GM04504 (cell line): ENCODE results near the gene GIGYF2.
"Not testable (repeated sequence)": the region's sequence is repeated elsewhere in the genome, so short reads cannot be mapped to it uniquely, and the experiment has no call there.

Experiments
- DNase-seq: peaks from one replicate; pipeline ENCODE4 v3.0.0-alpha.2; 2012; ENCODE audit warnings: low read depth

Gene GIGYF2

DNA sequence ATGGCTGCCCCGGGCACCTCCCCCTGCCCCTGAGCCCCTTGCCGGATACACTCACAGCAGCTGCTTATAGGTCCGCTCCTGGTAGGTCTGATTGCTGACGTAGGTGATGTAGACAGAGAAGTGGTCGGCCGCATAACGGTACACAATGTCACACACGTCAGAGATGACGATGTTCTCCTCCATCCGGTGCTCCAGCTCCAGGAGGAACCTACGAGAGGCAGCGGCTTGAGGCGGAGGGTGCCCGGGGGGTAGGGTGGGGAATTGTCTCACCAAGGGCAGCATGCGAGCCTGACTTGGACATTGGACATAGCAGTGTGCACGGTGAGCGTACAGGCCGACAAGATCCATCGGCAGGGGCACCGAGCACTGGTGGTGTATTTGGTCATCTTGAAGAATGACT lies 195.7 kb downstream of the GIGYF2 start:
- no peak for DNase-seq

- DNase-seq = no peak
These were observed 196.7 kb downstream of the GIGYF2 start for GRCh38 chr2:232893834-232894233.

GRCh38 chr2:232894251-232894650 lies 197.1 kb downstream of the GIGYF2 start:
- DNase-seq = no peak

DNA sequence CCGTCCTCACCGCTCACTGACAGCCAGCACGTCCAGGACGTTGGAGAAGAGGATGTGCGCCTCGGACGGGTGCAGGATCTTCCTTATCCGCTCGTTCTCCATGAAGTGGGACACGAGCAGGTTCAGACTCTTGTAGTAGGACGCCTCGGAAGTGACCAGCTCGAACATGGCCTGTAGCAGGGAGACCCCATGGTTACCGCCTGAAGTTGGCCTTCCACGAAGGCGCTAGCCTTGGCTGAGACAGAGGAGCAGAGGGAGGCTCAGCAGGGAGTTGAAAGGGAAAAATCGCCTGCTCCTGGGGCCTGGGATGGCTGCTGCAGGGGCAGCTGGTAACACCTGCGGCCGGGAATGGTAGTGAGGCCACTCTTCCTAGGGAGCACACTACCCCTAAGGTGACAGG lies 197.6 kb downstream of the GIGYF2 start:
- DNase-seq = no peak

DNA sequence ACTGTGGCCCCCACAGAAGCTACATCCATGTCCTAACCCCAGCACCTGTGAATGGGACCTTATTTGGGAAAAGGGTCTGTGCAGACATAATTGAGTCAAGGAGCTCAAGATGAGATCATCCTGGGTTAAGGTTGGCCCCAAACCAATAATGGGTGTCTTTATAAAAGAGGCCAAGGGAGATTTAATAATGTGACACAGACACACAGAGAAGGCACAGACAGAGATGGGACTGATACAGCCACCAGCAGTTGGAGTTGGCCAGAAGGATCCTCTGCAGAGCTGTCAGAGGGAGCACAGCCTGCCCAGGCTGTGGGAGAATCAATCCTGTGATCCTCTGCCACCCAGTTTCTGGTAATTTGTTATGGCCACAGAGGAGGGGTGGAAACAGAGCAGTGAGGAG lies 199.0 kb downstream of the GIGYF2 start:
- DNase-seq = no peak

DNA sequence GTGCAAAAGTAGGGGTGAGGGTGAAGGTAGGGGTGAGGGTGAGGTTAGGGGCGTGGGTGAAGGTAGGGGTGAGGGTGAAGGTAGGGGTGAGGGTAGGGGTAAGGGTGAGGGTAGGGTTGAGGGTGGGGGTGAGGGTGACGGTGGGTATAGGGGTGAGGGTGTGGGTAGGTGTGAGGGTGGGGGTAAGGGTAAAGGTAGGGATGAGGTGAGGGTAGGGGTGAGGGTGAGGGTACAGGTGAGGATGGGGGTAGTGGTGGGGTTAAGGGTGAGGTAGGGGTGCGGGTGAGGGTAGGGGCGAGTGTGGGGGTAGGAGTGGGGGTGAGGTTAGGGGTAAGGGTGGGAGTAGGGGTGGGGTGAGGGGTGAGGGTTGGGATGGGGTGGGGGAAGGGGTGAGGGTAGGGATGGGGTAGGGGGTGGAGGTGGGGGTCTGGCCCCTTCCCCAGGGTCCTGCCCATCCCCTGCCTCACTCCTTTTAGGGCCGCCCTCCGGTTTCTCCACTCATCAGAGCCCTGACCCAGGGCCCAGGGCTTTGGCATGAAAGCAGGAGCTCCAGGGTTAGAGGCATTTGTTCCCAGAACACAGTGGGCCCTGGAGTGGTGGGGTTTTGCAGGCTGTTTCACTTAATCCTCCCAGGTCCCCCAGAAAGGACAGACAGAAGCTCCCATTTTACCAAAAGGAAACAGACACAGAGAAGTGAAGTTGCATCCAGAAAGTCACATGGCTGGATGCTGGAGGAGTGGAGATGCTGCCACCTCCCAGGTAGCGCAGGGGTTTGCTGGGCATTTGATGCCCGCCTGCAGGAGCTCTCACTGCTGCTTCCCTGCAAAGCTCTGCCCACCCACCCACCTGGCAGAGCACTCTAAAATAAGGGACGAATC lies 199.8 kb downstream of the GIGYF2 start:
- no peak for DNase-seq

- no peak for DNase-seq
These were observed 200.7 kb downstream of the GIGYF2 start for GRCh38 chr2:232897598-232898408.

- DNase-seq = peak; percentile 6
These were observed 201.7 kb downstream of the GIGYF2 start for GRCh38 chr2:232898592-232899543.

- DNase-seq = no peak
These were observed 203.9 kb downstream of the GIGYF2 start for GRCh38 chr2:232900811-232901735.

DNA sequence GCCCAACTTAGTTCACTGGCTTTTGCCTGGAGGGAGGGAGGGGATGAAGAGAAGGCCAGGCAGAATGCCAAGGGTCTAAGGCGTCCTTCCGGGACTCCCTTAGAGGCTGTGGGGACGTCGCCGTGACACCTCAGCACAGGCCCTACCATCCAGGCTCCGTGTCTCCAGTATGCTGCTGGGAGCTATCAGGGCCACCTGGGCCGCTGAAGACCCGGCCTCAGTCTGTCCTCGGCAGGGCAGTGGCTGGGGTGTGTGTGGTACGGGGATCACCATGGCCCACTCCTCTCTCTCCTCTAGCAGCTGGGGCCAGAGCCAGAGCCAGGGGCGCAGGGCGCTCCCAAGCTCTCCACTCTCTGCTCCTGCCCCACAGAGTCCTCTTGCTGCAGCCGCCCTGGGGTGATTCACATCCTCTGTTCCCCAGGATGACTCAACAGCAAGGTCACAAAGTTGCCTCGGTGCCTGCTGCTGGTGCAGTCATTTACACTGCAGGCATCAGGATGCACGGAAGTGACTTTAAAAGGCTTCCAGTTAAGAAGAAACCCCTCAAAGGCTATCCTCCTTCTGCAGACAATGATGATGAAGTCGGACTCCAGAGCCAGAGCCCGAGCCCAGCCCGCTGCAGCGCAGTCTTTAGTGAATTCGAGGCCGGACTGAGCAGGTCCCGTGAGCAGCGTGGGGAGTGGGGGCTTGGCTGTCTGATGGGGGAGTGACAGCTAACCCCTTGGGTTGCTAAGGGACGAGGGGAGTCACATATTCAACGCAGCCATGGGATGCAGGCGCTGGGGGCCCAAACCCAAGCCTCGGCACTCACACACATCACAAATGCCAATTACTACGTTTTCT lies 204.8 kb downstream of the GIGYF2 start:
- peak; percentile 68 for DNase-seq

GRCh38 chr2:232903989-232904388 lies 206.9 kb downstream of the GIGYF2 start:
- no peak for DNase-seq

GRCh38 chr2:232906867-232907717 lies 210.0 kb downstream of the GIGYF2 start:
- not testable (repeated sequence) for DNase-seq

- not testable (repeated sequence) for DNase-seq
These were observed 210.6 kb downstream of the GIGYF2 start for GRCh38 chr2:232907718-232908085.

DNA sequence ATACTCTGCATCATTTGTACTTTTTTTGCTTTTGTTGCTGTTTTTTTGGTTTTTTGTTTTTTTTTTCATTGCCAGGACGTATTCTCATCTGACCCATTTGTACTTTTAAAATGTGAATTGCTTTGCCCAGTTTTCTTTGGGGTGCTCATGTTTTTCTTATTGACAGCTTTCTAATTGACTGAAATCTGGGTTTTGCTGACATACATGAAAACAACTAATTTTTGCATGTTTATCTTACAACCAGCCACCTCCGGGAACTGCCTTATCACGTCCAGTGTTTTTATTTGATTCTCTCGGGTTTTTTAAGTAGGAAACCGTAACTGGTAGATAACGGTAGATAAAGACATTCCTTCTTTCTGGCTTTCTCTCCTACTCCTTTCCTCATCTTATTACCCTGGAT lies 211.6 kb downstream of the GIGYF2 start:
- no peak for DNase-seq
